Hematopoietic multipotent progenitor cell treated with erythropoietin and hydrocortisone succinate and interleukin-3 and kit ligand, for 4 days (in vitro differentiated cells): ENCODE results near the gene RPL13.
A peak's percentile ranks its signal among the peaks of the same experiment; 100 is the strongest.

Experiments used
- DNase-seq: peaks from one replicate; pipeline ENCODE4 v3.0.0-alpha.2; 2015

The RPL13 gene

DNA sequence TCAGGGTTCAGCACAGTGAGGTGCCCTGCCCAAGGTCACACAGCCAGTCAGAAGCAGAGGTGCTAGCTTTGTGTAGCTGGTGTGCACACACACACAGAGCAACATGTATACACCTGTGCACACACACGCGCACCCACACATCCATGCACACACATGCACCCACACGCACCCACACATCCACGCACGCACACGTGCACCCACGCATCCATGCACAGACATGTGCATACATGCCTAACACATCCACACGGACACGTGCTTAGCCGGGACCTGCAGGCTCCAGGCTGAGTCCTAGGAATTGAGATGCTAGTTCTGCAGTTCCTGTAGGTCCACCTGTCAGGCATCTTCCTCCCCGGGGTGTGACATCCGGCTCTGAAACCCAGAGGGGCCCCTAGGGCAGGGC, 39.9 kb downstream of the RPL13 start:
- DNase-seq: no peak

- DNase-seq: no peak
Observed at GRCh38 chr16:89600956-89601355, 40.5 kb downstream of the RPL13 start.

- DNase-seq: no peak
Observed at GRCh38 chr16:89601906-89602272, 41.4 kb downstream of the RPL13 start.

DNA sequence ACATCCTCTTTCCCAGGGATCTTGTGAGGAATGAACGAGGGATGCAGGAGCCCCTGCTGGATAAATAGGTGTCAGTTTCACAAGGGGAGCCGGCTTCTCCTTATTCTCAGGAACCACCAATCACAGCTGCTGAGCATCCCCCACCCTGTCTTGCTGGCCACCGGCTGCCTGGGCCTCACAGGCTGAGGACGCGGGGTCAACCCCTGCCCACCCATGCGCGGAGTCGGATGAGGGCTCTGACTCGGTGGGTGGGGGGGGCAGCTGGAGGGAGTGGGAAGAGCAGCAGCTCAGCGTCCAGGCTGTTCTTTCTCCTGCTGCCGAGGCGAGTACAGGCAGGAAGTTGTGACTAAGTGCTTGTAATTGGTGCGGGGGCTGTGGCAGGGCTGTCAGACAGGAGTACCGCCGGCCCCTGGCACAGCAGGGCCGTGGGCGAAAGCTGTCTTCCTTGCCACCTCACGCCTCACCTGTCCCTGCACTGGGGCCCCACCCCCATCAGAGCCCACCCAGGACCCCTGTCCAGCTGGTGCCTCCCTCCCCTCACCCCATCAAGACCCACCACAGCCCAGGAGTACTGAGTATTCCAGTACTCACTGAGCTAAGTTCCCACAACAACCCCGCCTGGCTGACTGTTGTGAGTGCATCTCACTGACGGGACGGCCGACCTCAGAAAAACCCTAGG, 41.9 kb downstream of the RPL13 start:
- DNase-seq: peak; percentile 58

DNA sequence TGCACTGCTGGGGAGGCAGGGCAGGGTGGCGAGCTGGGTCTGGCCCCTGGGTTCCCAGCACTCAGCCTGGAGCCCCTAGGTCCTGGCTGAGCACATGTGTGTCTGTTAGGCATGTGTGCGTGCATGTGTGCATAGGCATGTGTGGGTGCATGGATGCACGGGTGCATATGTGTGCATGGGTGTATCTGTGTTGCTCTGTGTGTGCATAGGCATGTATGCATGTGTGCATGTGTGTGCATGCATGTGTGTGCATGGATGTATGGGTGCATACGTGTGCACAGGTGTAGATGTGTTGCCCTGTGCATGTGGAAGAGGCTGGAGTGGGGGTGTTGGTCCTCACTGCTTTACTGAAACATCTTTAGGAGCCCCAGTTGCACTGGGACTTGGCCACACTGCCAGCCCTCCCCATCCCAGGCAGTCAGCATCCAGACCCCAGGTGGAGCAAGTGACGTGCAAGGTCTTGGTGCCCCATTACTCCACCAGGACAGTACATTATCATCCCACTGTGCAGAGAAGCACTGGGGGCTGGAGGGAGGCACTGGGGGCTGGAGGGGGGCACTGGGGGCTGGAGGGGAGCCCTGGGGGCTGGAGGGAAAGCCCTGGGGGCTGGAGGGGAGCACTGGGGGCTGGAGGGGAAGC, 42.6 kb downstream of the RPL13 start:
- no peak for DNase-seq

GRCh38 chr16:89604764-89605163, 44.3 kb downstream of the RPL13 start:
- DNase-seq: no peak

DNA sequence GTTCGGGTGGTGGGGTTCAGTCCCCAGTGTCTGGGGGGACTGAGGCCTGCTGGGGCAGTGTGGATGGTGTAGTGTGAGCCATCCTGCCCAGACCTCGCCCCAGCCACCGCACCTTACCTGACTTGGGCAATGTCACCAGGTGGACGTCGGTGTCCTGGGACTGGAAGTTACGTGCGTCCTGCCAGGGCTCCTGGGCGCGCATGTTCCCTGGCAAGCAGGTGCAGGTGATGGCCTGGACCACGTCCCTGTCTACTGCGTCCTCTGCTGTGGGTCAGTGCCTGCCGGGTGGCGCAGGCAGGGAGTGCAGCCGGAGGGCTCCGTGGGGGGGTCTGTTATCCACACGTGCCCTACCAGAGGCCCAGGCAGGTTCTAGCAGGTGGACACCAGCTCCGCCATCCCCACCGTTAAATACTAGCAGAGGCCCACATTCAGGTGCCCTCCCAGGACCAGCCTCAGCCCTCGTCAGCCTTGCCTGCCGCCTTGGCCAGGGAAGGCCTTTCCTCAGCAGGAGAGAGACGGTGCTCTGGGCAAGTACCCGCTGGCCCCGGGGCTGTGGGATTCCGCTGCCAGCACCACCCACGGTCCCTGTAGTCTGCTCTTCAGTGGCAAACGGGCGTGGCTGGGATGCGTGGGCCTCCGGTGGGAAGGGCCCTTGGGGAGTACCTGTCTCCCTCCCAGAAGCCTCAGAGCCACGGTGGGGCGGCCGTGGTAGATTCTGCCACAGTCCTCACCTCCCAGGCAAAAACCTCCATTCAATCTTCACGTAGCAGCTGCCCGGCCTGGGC, 44.9 kb downstream of the RPL13 start:
- DNase-seq: no peak

DNA sequence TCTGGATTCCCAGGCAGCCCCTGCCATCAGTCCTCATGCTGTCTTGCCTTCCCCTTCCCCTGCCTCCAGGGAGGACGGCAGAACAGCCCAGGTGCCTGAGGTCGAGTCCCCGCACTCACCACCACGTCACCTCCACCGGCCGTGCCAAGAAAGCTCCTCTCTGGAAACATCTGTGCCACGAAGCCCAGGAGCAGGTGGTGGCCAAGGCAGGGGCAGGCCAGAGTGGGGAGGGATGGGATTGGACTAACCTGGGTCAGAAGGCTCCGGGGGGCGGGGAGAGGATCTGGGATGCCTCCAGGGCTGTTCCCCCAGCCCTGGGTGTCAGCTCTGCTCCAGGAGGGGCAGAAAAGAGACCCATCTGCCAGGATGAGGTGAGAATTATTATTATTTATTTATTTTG, 45.5 kb downstream of the RPL13 start:
- no peak for DNase-seq

GRCh38 chr16:89607453-89607852, 47.0 kb downstream of the RPL13 start:
- no peak for DNase-seq

DNA sequence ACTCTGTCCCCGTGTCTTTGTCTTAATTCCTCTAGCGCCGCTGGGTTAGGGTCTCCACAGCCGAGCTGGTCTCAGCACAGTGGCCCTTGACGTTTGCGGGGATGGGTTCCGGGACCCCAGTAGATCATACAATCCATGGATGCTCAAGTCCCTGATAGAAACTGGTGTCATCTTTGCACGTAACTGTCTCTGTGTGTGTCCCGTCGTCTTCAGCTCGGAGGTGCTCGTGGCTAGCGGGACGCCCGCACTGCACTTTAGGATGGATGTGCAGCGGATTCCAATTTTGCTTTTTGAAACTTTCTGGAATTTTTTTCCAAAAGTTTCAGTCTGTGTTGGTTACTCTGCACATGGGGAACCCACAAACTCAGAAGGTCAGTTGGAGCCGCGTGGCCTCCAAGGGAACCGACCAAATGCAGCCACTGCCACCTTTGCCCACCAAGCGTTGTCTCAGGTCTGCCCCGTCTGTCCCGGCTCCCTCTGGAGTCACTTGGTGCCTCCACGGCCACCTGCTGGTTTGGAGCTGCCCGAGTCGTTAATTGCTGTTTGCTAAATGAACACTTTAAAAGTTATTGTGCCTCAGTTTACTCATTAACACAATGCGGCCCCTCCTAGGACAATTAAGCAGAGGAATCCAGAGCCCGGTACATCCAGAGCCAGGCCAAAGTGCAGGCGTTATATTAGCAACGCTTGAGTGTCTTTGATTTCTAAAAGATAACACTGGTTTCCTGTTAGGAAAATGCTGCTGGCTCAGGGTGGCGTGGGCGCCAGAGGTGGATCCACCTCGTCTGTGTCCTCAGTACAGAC, 47.7 kb downstream of the RPL13 start:
- DNase-seq: no peak

DNA sequence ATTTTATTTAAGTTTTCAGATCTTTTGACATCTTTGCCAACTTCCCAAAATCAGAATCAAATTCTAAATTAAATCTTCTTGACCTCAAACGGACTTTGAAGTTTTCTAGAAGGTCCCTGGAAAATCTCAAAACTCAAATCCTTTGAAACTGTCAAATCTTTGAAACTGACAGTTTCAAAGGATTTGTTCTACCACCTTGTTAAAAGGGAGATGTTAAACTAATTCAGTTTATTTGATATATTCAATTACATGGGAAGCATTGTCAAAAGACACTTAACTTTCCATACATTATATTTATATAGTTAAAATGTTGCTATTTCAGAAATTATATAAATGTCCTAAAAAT, 49.6 kb downstream of the RPL13 start:
- DNase-seq: no peak

DNA sequence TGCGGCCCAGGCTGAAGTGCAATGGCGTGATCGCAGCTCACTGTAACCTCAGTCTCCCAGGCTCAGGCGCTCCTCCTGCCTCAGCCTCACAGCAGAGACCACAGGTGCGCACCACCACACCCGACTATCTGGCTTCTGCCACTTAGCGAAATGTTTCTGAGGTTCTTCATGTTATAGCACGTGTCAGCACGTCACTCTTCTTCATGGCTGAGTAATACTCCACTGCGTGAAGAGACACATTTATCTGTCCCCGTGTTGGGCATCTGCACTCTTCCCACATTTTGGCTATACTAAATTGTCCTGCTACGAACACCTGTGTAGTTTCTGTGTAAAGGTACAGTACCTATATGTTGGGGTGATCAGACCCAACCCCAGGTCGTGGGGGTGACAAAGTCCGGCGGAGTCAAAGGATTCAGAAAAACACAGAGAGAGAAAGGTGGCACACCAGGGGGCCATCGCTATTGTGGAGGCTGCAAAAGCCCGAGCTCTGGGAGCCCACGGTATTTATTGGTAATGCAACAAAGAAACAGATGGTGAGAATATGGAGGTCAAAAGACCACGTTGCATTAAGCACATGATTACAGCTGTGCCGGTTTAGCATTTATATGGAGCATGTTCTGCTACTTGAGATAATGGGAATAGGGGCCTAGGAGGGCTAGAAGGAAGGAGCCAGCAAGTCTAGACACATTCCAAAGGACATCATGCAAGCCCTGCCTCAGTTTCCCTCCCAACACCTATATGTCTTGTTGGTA, 52.1 kb downstream of the RPL13 start:
- no peak for DNase-seq

- no peak for DNase-seq
Observed at GRCh38 chr16:89613231-89613953, 52.9 kb downstream of the RPL13 start, which contains the start of gene DPEP1. TSS of gene DPEP1 (plus strand) at chr16:89613642. CDS start at chr16:89630411, 16,769 bp downstream.

GRCh38 chr16:89613954-89614459, 53.5 kb downstream of the RPL13 start:
- DNase-seq: no peak
